Islet precursor cell (in vitro differentiated cells): Measurements from ENCODE around the gene PRR16.
A peak's percentile ranks its signal among the peaks of the same experiment; 100 is the strongest.

Source experiments
- DNase-seq: peaks from one replicate; pipeline ENCODE4 v3.0.0-alpha.2; 2018

The PRR16 gene

DNA sequence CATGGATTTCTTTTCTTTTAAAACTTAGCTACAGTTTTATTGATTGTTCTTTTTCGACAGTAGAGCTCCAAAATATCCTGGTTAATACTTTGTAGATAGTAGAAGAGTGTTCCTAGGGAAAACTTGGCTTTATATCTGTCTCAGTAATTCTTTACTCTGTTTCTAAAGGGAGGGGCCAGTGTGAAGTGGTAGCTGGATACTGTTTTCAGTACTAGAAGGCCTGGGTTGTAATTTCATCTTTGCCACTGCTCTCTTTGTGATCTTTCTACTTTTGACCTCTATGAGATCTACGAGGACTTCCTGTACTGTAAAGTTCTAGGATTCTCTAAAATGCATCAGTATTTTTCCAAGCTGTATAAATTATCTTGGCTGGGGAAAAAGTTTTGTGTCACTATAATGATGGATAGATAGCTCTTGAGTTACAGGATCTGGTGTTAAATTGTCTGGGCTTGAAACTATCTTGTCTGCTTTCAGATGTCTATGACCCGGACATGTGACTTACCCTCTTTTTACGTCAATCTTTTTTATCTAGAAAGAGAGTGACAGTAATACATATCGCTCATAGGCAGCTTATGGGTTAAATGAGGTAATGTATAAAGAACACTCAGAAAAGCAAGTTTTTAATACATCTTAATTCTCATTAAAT, 53.6 kb downstream of the PRR16 start:
- no peak for DNase-seq

DNA sequence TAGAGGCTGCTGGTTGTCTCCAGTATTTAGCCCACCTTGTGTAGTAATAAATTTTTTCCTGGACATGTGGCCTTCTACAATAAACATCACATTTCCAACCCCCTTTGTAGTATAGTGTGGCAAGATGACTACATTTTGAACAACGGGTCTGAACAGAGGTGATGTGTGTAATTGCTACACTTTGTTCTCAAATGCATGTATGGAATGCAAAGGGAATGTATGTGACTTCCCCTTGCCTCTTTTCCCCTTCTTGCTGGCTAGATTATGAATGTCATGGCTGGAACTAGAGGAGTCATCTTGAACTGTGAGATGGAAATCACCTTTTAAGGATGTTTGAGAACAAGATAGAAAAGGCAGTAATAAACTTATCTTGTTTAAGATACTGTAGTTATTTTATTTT, 54.5 kb downstream of the PRR16 start:
- no peak for DNase-seq

DNA sequence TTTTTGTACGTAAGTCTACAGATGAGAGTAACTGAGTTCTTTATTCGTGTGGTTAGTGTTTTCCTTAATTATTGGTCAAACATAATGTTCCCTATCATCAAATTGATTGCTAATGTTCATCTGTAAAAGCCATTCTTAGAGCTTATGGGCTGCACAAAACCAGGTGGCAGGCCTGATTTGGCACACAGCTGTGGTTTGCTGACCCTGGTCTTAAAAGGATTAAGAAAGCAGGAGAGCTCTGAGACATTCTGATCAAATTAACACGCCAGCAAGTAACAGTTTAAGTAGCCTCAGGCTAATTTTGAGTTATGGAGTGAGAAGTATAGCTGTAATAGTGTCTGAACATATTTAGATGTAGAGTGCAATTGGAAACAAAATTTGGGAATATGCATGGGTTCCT, 63.2 kb downstream of the PRR16 start:
- no peak for DNase-seq

DNA sequence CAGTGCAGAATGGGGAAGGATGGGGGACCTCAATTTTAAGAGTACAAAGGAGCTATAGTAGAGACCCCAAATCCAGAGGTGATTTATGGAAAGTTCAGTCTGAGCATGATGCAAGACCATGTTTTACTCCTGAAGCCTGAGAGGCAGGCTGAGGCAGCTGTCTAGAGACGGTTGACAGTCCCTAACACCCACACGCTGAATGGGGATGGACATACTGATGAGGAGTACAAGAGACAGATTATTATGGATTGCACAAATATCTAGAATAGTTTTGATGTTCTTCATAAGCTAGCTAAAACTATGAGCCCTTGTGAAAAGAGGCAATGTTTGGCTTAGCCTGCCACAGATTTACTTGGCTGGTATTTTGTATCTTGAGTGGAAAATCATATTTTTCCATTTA, 64.5 kb downstream of the PRR16 start:
- no peak for DNase-seq

DNA sequence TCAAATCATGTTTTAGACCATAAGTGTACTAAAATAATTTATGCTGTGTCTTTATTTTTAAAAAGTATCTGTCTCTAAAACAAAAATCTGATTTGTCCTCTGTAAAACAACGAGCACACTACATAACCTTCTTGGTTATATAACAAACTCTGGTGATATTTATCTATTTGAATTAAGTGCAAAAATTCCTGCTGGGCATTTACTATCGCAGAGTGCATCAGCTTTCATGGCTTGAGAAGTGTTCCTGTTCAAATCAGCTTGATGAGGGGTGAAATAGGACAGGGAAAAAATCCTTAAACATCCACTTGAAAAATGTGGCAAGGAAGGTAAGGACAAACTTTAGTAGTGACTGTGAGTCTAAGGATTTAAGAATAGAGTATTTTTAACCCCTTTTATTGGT, 65.3 kb downstream of the PRR16 start:
- no peak for DNase-seq

GRCh38 chr5:120531215-120531614, 67.1 kb downstream of the PRR16 start:
- DNase-seq: no peak

- peak; percentile 60 for DNase-seq
These were observed 68.7 kb downstream of the PRR16 start for GRCh38 chr5:120532835-120533234.

- DNase-seq: no peak
These were observed 69.5 kb downstream of the PRR16 start for GRCh38 chr5:120533581-120533980.

DNA sequence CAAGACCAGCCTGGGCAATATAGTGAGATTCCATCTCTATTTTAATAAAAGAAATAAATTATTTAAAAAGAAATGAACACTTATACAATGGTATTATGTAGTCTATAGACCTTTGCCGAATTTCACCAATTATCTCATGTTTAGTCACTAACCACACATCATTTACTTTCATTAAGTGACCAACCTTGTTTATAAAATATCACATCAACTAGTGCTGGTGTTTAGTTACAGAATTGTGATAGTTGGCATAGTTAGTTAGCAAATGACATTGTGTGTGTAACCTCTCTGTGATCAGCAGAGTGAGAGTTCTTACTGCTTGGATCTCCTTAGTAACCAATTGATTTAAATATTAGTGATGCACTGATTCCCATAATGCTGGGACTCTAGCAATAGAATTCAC, 71.8 kb downstream of the PRR16 start:
- DNase-seq: no peak

GRCh38 chr5:120538149-120538548, 74.0 kb downstream of the PRR16 start:
- no peak for DNase-seq

DNA sequence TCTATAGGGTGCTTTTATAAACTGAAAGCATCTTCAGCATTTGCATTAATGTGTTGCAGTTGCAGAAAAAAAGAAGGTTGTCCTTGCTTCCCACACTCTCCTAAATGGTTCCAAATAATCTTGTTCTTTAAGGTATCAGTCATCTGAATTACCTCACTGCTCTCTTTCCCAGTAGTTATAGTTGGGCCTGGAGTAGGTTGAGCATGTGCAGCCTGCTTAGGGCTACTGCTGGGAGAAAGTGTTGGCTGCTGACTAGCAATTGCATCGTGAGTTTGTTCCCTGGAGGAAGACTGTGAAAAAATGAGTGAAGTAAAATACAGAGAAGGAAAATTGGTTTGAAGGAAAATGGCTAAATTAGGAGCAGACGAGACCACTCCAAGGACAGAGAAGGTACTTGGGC, 74.5 kb downstream of the PRR16 start:
- DNase-seq: no peak

DNA sequence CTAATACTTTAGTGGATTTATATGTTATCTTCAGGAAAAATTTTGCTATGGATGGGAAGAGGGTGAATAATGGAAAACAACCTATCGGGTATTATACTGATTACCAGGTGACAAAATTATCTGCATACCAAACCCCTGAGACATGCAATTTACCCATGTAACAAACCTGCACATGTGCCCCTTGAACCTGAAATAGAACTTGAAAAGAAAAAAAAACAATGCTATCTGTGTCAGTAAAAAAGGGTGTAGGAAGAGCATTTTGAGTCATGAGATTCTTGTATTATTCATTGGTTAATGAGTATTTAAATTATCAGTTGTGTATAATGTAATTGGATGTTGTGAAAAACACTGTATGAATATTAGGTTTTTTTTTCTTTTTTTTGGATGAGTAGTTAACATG, 75.4 kb downstream of the PRR16 start:
- no peak for DNase-seq

- DNase-seq: no peak
These were observed 76.0 kb downstream of the PRR16 start for GRCh38 chr5:120540097-120540496.

GRCh38 chr5:120544043-120544442, 79.9 kb downstream of the PRR16 start:
- DNase-seq: no peak

DNA sequence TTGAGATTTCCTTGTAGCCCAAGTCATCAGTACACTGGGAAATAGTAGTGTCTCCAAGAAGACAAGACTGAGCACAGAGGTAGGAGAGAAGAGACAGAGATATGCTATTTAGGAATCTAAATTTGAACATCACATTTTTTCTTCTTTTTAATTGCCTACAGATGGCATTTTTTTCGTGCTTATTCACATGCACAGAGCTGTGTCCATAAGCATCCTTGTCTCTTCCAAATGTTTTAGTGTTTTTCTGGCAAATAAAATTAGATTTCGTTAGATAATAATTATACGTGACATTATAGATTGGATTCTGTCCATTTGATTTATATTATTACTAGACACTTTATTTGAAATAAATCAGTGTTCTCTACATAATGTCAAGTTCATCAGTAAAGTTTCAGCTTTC, 80.9 kb downstream of the PRR16 start:
- DNase-seq: no peak

- no peak for DNase-seq
These were observed 81.9 kb downstream of the PRR16 start for GRCh38 chr5:120545951-120546350.

DNA sequence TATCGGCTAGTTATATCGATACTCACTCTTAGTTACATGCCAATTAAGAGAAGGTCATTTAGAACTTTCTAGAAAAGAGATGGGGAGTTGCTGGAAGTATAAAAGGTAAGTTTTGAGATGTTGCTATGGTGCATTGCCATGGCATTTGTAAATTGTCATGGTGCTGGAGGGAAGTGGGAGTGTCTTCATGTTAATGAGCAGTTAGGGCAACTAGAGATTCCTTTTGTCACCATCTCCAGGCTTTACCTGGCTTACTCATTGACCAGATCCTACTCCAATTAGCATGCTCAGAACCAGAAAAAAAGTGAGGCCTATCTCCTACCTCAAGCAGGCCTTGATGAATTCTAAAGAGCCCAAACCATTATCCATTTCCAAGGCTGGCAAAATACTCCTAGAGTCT, 82.8 kb downstream of the PRR16 start:
- no peak for DNase-seq

DNA sequence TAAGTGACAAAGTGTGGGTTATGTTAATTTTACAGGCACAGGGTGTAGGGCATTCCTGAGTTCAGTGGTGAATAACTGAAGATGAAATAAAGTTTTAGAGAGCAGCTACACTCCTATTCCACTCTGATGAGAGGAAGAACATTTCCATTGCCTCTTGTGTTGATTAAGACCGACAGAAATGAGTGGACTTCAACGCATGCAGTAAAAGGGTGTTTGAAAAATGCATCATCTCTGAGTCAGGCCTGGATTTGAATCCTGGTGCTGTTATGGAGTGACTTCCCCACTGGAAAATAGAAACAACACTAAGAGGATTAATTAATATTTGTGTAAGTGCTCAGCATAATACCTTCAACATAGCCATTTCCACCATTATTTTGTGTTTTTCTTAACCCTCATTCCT, 86.3 kb downstream of the PRR16 start:
- DNase-seq: no peak

- DNase-seq: no peak
These were observed 88.5 kb downstream of the PRR16 start for GRCh38 chr5:120552638-120553037.

GRCh38 chr5:120555345-120555744, 91.2 kb downstream of the PRR16 start:
- DNase-seq: no peak

GRCh38 chr5:120564013-120564412, 99.9 kb downstream of the PRR16 start:
- DNase-seq: peak; percentile 57

DNA sequence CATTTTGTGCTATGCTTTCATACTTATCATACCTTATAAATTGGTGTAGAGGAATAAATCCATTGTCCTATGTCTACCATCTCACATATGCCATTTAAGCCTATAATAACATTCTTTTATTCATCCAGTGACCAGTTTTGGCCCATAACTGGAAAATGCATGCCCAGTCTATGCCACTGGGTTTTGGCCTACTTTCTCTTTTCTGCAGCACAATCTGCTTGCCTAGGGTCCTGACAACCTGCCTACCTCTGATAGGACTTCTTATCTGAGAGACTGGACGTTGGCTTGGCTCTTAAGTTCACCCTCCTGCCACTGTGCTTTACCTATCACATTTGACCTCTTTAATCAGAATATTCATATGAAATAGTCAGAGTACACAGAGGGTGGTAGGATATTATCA, 103.0 kb downstream of the PRR16 start:
- no peak for DNase-seq

- no peak for DNase-seq
These were observed 103.8 kb downstream of the PRR16 start for GRCh38 chr5:120567921-120568320.

GRCh38 chr5:120568711-120569110, 104.6 kb downstream of the PRR16 start:
- DNase-seq: no peak

GRCh38 chr5:120576588-120576987, 112.5 kb downstream of the PRR16 start:
- no peak for DNase-seq

DNA sequence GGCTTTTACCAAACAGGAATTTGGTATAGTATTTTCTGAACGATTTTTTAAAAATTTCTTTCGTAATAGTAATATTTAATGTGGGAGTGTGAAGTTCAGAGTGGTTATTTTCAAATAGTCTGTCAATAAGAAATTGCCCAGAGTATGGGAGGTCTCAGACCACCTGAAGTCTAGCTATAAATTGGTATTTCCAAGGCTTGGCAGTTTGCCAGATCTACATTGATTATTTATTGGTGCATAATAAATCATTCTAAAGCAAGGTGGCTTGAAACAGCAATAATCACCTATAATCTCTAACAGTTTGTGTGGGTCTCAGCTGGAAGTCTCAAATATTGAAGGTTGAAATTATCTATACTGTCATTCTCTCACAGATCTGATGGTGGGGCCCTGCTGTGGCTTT, 118.5 kb downstream of the PRR16 start:
- no peak for DNase-seq
